ENCODE data around the gene FBXW4.

The FBXW4 gene

GRCh38 chr10:101666083-101666482 lies 28.9 kb downstream of the FBXW4 start:
- H3K9ac ChIP-seq (ENCODE audit: low read length): no peak overlapping the region
- H2BK15ac ChIP-seq (replicated peaks; ENCODE audit: low read depth): no peak overlapping the region
- H3K27me3 ChIP-seq (ENCODE audit: insufficient read depth, low read length, poor library complexity): no peaks in the 10 kb centered on the region
- H3K23ac ChIP-seq (ENCODE audit: low read length): no peak overlapping the region
- no peak overlapping the region for H3K4me3 ChIP-seq (ENCODE audit: low read length)
- H2AK5ac ChIP-seq (ENCODE audit: low read length): no peak overlapping the region
- H4K8ac ChIP-seq (ENCODE audit: low read depth, low read length): no peak overlapping the region
- no peaks in the 10 kb centered on the region for H3K79me2 ChIP-seq (ENCODE audit: control insufficient read depth, insufficient read depth, low read length)
- H3K36me3 ChIP-seq (ENCODE audit: control insufficient read depth, insufficient read depth, low read length): no peaks in the 10 kb centered on the region
- peaks cover 14% of the 10 kb centered on the region for H3K4me1 ChIP-seq (ENCODE audit: control insufficient read depth, low read depth, low read length)
- DNase-seq: no peak
- no peak overlapping the region for H3K18ac ChIP-seq (ENCODE audit: low read length)
- no peak overlapping the region for H3K56ac ChIP-seq (ENCODE audit: low read length)
- H2BK5ac ChIP-seq (ENCODE audit: low read length): no peak overlapping the region
- WGBS (ENCODE audit: extremely low coverage, insufficient coverage, low lambda C conversion rate): no CpG with 5 or more reads among the region's 9 CpGs
- H2BK120ac ChIP-seq (ENCODE audit: low read depth, low read length): no peak overlapping the region
- H3K79me1 ChIP-seq (ENCODE audit: low read length): no peaks in the 10 kb centered on the region
- no peak overlapping the region for H3K4me2 ChIP-seq (ENCODE audit: low read length)
- no peak overlapping the region for H3K4ac ChIP-seq (ENCODE audit: low read depth, low read length)
- H3K27ac ChIP-seq (ENCODE audit: low read depth, low read length): no peak overlapping the region
- no peak overlapping the region for H4K5ac ChIP-seq (ENCODE audit: low read length)

- WGBS (ENCODE audit: extremely low coverage, insufficient coverage, low lambda C conversion rate): no CpG with 5 or more reads among the region's 1 CpG
- H3K27me3 ChIP-seq (ENCODE audit: insufficient read depth, low read length, poor library complexity): no peaks in the 10 kb centered on the region
These were observed 31.9 kb downstream of the FBXW4 start for GRCh38 chr10:101663097-101663496.

GRCh38 chr10:101660256-101660655 lies 34.7 kb downstream of the FBXW4 start:
- Histone ChIP-seq H4K5ac (ENCODE audit: low read length) (no peak overlapping the region), H3K56ac (ENCODE audit: low read length) (no peak overlapping the region), H4K8ac (ENCODE audit: low read depth, low read length) (no peak overlapping the region), H2BK120ac (ENCODE audit: low read depth, low read length) (no peak overlapping the region), H2AK5ac (ENCODE audit: low read length) (no peak overlapping the region), H3K27me3 (ENCODE audit: insufficient read depth, low read length, poor library complexity) (no peaks in the 10 kb centered on the region), H3K4me2 (ENCODE audit: low read length) (no peak overlapping the region), H2BK15ac (replicated peaks; ENCODE audit: low read depth) (no peak overlapping the region), H3K9ac (ENCODE audit: low read length) (no peak overlapping the region), H3K4me3 (ENCODE audit: low read length) (no peak overlapping the region), H3K23ac (ENCODE audit: low read length) (no peak overlapping the region), H3K79me1 (ENCODE audit: low read length) (no peaks in the 10 kb centered on the region), H3K79me2 (ENCODE audit: control insufficient read depth, insufficient read depth, low read length) (no peaks in the 10 kb centered on the region), H3K27ac (ENCODE audit: low read depth, low read length) (no peak overlapping the region), H3K18ac (ENCODE audit: low read length) (no peak overlapping the region), H3K4ac (ENCODE audit: low read depth, low read length) (no peak overlapping the region), H3K4me1 (ENCODE audit: control insufficient read depth, low read depth, low read length) (no peaks in the 10 kb centered on the region), H2BK5ac (ENCODE audit: low read length) (no peak overlapping the region), H3K36me3 (ENCODE audit: control insufficient read depth, insufficient read depth, low read length) (peaks cover 1% of the 10 kb centered on the region)
- no CpG with 5 or more reads among the region's 4 CpGs for WGBS (ENCODE audit: extremely low coverage, insufficient coverage, low lambda C conversion rate)
- no peak for DNase-seq

More at GRCh38 chr10:101663097-101663496, 31.9 kb downstream of the FBXW4 start:
- Histone ChIP-seq H2BK15ac (replicated peaks; ENCODE audit: low read depth) (no peak overlapping the region), H3K4ac (ENCODE audit: low read depth, low read length) (no peak overlapping the region), H4K5ac (ENCODE audit: low read length) (no peak overlapping the region), H3K56ac (ENCODE audit: low read length) (no peak overlapping the region), H2BK5ac (ENCODE audit: low read length) (no peak overlapping the region), H3K36me3 (ENCODE audit: control insufficient read depth, insufficient read depth, low read length) (no peaks in the 10 kb centered on the region), H3K4me3 (ENCODE audit: low read length) (no peak overlapping the region), H3K27ac (ENCODE audit: low read depth, low read length) (no peak overlapping the region), H3K9ac (ENCODE audit: low read length) (no peak overlapping the region), H4K8ac (ENCODE audit: low read depth, low read length) (no peak overlapping the region), H3K18ac (ENCODE audit: low read length) (no peak overlapping the region), H3K79me2 (ENCODE audit: control insufficient read depth, insufficient read depth, low read length) (no peaks in the 10 kb centered on the region), H2AK5ac (ENCODE audit: low read length) (no peak overlapping the region), H2BK120ac (ENCODE audit: low read depth, low read length) (no peak overlapping the region), H3K79me1 (ENCODE audit: low read length) (no peaks in the 10 kb centered on the region), H3K4me1 (ENCODE audit: control insufficient read depth, low read depth, low read length) (peaks cover 3% of the 10 kb centered on the region), H3K4me2 (ENCODE audit: low read length) (no peak overlapping the region), H3K23ac (ENCODE audit: low read length) (no peak overlapping the region)
- DNase-seq: no peak

GRCh38 chr10:101658975-101659374 lies 36.0 kb downstream of the FBXW4 start:
- Histone ChIP-seq H3K4ac (ENCODE audit: low read depth, low read length) (no peak overlapping the region), H3K4me1 (ENCODE audit: control insufficient read depth, low read depth, low read length) (no peaks in the 10 kb centered on the region), H3K36me3 (ENCODE audit: control insufficient read depth, insufficient read depth, low read length) (peaks cover 1% of the 10 kb centered on the region), H3K79me2 (ENCODE audit: control insufficient read depth, insufficient read depth, low read length) (no peaks in the 10 kb centered on the region), H2BK15ac (replicated peaks; ENCODE audit: low read depth) (no peak overlapping the region), H3K56ac (ENCODE audit: low read length) (no peak overlapping the region), H2AK5ac (ENCODE audit: low read length) (no peak overlapping the region), H3K23ac (ENCODE audit: low read length) (no peak overlapping the region), H3K79me1 (ENCODE audit: low read length) (no peaks in the 10 kb centered on the region), H3K9ac (ENCODE audit: low read length) (no peak overlapping the region), H3K4me2 (ENCODE audit: low read length) (no peak overlapping the region), H3K27me3 (ENCODE audit: insufficient read depth, low read length, poor library complexity) (no peaks in the 10 kb centered on the region), H3K27ac (ENCODE audit: low read depth, low read length) (no peak overlapping the region), H2BK5ac (ENCODE audit: low read length) (no peak overlapping the region), H4K8ac (ENCODE audit: low read depth, low read length) (no peak overlapping the region), H3K18ac (ENCODE audit: low read length) (no peak overlapping the region), H4K5ac (ENCODE audit: low read length) (no peak overlapping the region), H2BK120ac (ENCODE audit: low read depth, low read length) (no peak overlapping the region), H3K4me3 (ENCODE audit: low read length) (no peak overlapping the region)
- WGBS (ENCODE audit: extremely low coverage, insufficient coverage, low lambda C conversion rate): no CpG with 5 or more reads among the region's 5 CpGs
- no peak for DNase-seq

GRCh38 chr10:101656890-101657289 lies 38.1 kb downstream of the FBXW4 start:
- H2BK120ac ChIP-seq (ENCODE audit: low read depth, low read length): no peak overlapping the region
- H3K18ac ChIP-seq (ENCODE audit: low read length): no peak overlapping the region
- H3K4me1 ChIP-seq (ENCODE audit: control insufficient read depth, low read depth, low read length): no peaks in the 10 kb centered on the region
- no peaks in the 10 kb centered on the region for H3K79me1 ChIP-seq (ENCODE audit: low read length)
- no peak overlapping the region for H4K5ac ChIP-seq (ENCODE audit: low read length)
- no peak overlapping the region for H2AK5ac ChIP-seq (ENCODE audit: low read length)
- no peak overlapping the region for H2BK15ac ChIP-seq (replicated peaks; ENCODE audit: low read depth)
- no CpG with 5 or more reads among the region's 2 CpGs for WGBS (ENCODE audit: extremely low coverage, insufficient coverage, low lambda C conversion rate)
- peaks cover 1% of the 10 kb centered on the region for H3K36me3 ChIP-seq (ENCODE audit: control insufficient read depth, insufficient read depth, low read length)
- H2BK5ac ChIP-seq (ENCODE audit: low read length): no peak overlapping the region
- no peaks in the 10 kb centered on the region for H3K79me2 ChIP-seq (ENCODE audit: control insufficient read depth, insufficient read depth, low read length)
- no peak overlapping the region for H3K4me3 ChIP-seq (ENCODE audit: low read length)
- no peak overlapping the region for H4K8ac ChIP-seq (ENCODE audit: low read depth, low read length)
- no peak overlapping the region for H3K23ac ChIP-seq (ENCODE audit: low read length)
- H3K9ac ChIP-seq (ENCODE audit: low read length): no peak overlapping the region
- H3K4ac ChIP-seq (ENCODE audit: low read depth, low read length): no peak overlapping the region
- H3K4me2 ChIP-seq (ENCODE audit: low read length): no peak overlapping the region
- H3K27ac ChIP-seq (ENCODE audit: low read depth, low read length): no peak overlapping the region
- H3K27me3 ChIP-seq (ENCODE audit: insufficient read depth, low read length, poor library complexity): no peaks in the 10 kb centered on the region
- no peak for DNase-seq
- no peak overlapping the region for H3K56ac ChIP-seq (ENCODE audit: low read length)

GRCh38 chr10:101655570-101655969 lies 39.4 kb downstream of the FBXW4 start:
- no peaks in the 10 kb centered on the region for H3K79me2 ChIP-seq (ENCODE audit: control insufficient read depth, insufficient read depth, low read length)
- H3K4me1 ChIP-seq (ENCODE audit: control insufficient read depth, low read depth, low read length): no peaks in the 10 kb centered on the region
- H2BK15ac ChIP-seq (replicated peaks; ENCODE audit: low read depth): no peak overlapping the region
- no peak overlapping the region for H3K56ac ChIP-seq (ENCODE audit: low read length)
- H3K4me3 ChIP-seq (ENCODE audit: low read length): no peak overlapping the region
- no peak overlapping the region for H2AK5ac ChIP-seq (ENCODE audit: low read length)
- H3K79me1 ChIP-seq (ENCODE audit: low read length): no peaks in the 10 kb centered on the region
- no peak for DNase-seq
- no peak overlapping the region for H3K18ac ChIP-seq (ENCODE audit: low read length)
- H3K23ac ChIP-seq (ENCODE audit: low read length): no peak overlapping the region
- H3K4ac ChIP-seq (ENCODE audit: low read depth, low read length): no peak overlapping the region
- no peak overlapping the region for H2BK5ac ChIP-seq (ENCODE audit: low read length)
- H4K5ac ChIP-seq (ENCODE audit: low read length): no peak overlapping the region
- no peak overlapping the region for H4K8ac ChIP-seq (ENCODE audit: low read depth, low read length)
- no peak overlapping the region for H2BK120ac ChIP-seq (ENCODE audit: low read depth, low read length)
- H3K4me2 ChIP-seq (ENCODE audit: low read length): no peak overlapping the region
- WGBS (ENCODE audit: extremely low coverage, insufficient coverage, low lambda C conversion rate): no CpG with 5 or more reads among the region's 6 CpGs
- H3K27me3 ChIP-seq (ENCODE audit: insufficient read depth, low read length, poor library complexity): no peaks in the 10 kb centered on the region
- H3K27ac ChIP-seq (ENCODE audit: low read depth, low read length): no peak overlapping the region
- no peak overlapping the region for H3K9ac ChIP-seq (ENCODE audit: low read length)
- H3K36me3 ChIP-seq (ENCODE audit: control insufficient read depth, insufficient read depth, low read length): peaks cover 1% of the 10 kb centered on the region
